Jurkat, Clone E6-1 (cell line): ENCODE results near the gene DNAH8.

Experiments used
- DNase-seq: peaks from one replicate; pipeline ENCODE4 v3.0.0-alpha.2; 2011; ENCODE audit warnings: low read depth, low spot score
- H3K4me3 ChIP-seq: 2 replicates; pipeline ENCODE4 v1.5.1; 2011; ENCODE audit warnings: mild to moderate bottlenecking, low read length, control low read depth, moderate library complexity

Gene DNAH8

GRCh38 chr6:38728203-38728602, 13.1 kb downstream of the DNAH8 start:
- no peak for DNase-seq
- no peak overlapping the region for H3K4me3 ChIP-seq

DNA sequence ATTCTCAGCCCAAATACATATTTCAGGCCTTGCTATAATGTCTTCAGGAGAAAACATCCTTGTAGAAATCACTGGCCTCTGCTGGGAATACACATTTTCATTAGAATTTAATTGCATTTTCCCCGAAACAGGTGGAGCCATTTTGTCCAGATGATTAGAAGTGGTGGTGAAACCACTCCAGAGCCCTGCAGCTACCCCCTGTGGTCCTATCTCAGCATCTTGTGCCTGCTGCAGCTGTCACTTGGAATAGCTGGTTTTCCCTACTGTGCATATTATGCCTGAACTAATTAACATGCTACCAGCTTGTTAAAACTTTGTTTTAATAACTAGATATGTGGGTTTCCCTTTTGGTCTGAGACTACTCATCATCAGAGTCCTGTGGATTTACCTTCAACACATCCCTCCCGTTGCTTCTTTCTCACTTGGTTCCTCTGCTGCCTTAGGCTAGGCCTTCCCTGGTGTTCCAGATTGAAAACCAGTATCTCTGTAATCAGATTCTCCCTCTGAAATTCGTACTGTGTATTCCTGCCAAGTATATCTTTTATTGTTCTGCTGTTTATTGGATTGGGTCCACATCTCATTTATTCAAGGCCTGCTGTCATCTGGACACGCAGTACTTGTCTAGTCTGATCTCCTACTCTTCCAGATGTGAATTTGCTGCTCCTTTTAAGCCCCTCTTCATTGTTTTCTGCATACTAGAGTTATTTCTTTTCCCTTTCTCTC, 15.2 kb downstream of the DNAH8 start:
- no peak for DNase-seq
- H3K4me3 ChIP-seq = no peak overlapping the region

GRCh38 chr6:38736951-38737350, 21.8 kb downstream of the DNAH8 start:
- DNase-seq = no peak
- H3K4me3 ChIP-seq = no peak overlapping the region

GRCh38 chr6:38738261-38738660, 23.1 kb downstream of the DNAH8 start:
- H3K4me3 ChIP-seq = no peak overlapping the region
- no peak for DNase-seq

DNA sequence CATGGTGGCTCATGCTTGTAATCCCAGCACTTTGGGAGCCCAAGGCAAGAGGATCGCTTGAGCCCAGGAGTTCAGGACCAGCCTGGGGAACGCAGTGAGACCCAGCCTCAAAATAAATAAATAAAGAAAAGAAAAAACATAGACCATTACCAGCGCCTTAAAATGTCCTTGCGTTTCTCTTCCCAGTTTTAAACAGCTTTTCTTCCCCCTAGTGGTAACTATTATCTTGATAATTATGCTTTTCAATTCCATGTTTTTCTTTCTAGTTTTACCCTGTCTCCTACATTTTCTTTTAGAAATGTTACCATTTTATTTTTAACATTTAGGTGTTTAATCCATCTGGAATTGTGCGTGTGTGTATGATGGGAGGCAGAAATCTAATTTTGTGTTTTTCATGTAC, 24.4 kb downstream of the DNAH8 start:
- no peak for DNase-seq

DNA sequence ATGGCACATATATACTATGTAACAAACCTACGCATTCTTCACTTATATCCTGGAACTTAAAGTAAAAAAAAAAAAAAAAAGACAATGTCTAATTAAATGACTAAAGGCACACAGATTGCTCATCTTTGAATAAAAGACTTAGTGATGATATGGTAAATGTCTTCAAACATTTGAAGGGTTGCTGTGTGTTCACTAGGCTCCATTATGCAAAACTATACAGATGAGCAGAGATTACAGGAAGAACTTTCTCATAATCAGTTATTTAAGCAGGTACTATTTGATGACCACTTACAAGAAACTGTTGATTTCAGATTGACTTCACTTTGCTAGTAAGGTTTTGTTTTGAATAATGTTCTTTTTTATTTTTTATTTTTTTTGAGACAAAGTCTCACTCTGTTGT, 34.4 kb downstream of the DNAH8 start:
- H3K4me3 ChIP-seq = no peak overlapping the region
- no peak for DNase-seq

More for the DNA sequence above, 24.4 kb downstream of the DNAH8 start:
- no peak overlapping the region for H3K4me3 ChIP-seq

- H3K4me3 ChIP-seq = no peak overlapping the region
- peak; percentile 5 for DNase-seq
Observed at GRCh38 chr6:38750968-38751615, 36.0 kb downstream of the DNAH8 start.

GRCh38 chr6:38753707-38754106, 38.6 kb downstream of the DNAH8 start:
- no peak for DNase-seq
- no peak overlapping the region for H3K4me3 ChIP-seq

DNA sequence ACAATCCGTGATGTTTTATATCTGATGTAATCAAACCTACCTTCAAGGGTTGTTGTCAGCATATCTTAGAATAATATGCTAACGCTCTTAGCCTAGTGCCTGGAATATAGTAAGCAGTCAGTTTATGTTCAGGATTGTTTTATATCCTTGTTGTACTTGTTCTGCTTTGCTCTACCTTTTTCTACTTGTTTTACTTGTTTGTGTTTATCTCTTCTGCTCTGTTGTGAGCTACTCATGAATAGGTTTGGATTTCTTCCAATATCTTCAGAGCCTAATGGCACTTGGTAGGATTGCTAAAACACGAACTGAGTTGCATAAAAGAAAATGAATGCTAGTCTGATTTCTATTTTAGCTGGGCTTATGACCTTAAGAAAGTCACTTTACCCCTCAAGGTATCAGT, 40.1 kb downstream of the DNAH8 start:
- H3K4me3 ChIP-seq = no peak overlapping the region

GRCh38 chr6:38755874-38756273, 40.8 kb downstream of the DNAH8 start:
- H3K4me3 ChIP-seq = no peak overlapping the region
- no peak for DNase-seq

More for the DNA sequence above, 40.1 kb downstream of the DNAH8 start:
- DNase-seq = no peak

DNA sequence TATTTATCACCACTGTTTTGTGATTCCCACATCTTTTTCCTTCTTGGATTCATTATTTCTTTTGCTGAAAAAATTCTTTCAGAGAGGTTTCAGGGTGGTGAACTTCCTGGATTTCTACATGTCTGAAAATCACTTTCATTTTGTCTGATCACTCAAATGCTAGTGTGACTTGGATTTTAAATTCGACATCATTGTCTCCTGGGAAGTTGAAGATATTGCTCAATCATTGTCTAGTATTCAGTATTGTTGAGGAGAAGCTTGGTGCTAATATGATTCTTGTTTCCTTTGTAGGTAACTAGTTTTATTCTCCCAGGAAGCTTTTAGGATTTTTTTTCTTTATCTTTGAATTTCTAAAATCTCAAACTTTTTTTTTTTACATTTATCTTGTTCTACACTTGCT, 45.0 kb downstream of the DNAH8 start:
- DNase-seq = no peak
- no peak overlapping the region for H3K4me3 ChIP-seq

DNA sequence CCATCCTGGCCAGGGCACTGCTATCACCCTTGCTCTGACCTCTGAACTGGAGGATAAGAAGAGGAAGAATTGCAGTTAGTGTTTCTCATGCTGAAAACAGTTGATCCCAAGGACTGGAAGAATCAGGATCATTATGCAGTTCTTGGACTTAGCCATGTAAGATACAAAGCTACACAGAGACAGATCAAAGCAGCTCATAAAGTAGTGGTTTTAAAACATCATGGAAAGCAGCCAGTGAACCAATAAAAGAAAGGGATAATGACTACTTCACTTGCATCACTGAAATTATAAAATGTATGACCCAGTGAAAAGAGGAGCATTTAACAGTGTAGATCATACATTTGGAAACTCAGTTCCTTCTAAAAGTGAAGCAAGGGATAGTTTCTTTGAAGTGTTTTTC, 47.7 kb downstream of the DNAH8 start:
- DNase-seq = no peak
- H3K4me3 ChIP-seq = no peak overlapping the region

DNA sequence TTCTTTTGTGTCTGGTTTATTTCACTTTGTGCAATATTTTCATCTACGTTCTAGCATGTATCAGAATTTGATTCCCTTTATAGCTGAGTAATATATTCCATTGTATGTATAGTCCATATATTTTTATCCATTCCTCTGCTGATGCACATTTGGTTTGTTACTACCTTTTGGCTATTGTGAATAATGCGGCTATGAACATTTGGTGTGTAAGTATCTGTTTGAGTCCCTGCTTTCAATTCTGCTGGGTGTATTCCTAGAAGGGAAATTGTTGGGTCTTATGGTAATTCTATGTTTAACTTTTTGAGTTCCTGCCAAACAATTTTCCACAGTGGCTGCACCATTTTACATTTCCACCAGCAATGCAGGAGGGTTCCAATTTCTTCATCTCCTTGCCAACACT, 52.4 kb downstream of the DNAH8 start:
- no peak overlapping the region for H3K4me3 ChIP-seq
- no peak for DNase-seq

DNA sequence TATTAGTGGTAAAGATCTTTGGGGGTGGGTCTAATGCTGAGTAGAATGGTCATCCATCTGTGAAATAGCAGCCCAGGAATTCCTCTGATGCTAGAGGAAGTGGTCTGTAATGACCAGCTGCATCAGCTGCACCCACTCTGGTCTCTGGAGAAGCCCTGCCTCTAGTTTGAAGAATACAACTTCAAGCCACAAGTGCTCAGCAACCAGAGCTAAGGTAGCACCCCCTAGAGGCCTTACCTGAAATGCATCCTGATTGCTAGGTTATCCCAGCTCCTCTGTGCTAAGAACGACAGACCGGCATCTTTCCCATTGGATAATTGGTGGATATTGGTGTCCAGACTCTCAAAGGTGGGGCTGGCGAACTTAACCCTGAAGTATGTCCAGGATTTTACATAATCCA, 58.2 kb downstream of the DNAH8 start:
- DNase-seq = peak; percentile 11
- H3K4me3 ChIP-seq = no peak overlapping the region

- no peak overlapping the region for H3K4me3 ChIP-seq
- no peak for DNase-seq
Observed at GRCh38 chr6:38774929-38775707, 60.0 kb downstream of the DNAH8 start.

DNA sequence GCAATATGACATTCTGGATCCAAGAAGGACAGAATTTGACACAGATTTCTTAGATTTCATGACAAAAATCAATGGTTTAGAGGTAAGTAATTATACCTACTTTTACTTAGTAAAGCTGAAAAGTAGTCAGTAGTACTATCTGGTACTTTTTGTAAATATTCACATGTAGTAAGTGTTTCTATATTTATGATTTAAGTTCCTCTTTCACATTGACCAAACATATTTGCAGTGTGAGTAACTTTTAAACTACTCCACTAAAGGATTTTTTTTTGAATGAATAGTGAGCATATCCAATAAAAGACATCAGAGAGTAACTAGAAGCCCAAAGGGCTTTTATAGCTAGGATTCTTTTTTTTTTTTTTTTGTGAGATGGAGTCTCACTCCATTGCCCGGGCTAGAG, 60.8 kb downstream of the DNAH8 start:
- no peak for DNase-seq
- no peak overlapping the region for H3K4me3 ChIP-seq

GRCh38 chr6:38776515-38776914, 61.4 kb downstream of the DNAH8 start:
- no peak for DNase-seq
- H3K4me3 ChIP-seq = no peak overlapping the region

- no peak for DNase-seq
- H3K4me3 ChIP-seq = no peak overlapping the region
Observed at GRCh38 chr6:38779310-38780062, 64.4 kb downstream of the DNAH8 start.

GRCh38 chr6:38782616-38783015, 67.5 kb downstream of the DNAH8 start:
- no peak for DNase-seq
- H3K4me3 ChIP-seq = no peak overlapping the region
